NCI-H2196 treated with DMSO at 0.1 percent for 48 hours (cell line): ENCODE measurements around the gene RAB14.
"Not testable (repeated sequence)": the region's sequence is repeated elsewhere in the genome, so short reads cannot be mapped to it uniquely, and the experiment has no call there.

Experiments used
- DNase-seq: peaks from one replicate; lab custom pipeline; 2025; ENCODE audit not compliant: unreplicated experiment; lab: John Stamatoyannopoulos, UW

The RAB14 gene

DNA sequence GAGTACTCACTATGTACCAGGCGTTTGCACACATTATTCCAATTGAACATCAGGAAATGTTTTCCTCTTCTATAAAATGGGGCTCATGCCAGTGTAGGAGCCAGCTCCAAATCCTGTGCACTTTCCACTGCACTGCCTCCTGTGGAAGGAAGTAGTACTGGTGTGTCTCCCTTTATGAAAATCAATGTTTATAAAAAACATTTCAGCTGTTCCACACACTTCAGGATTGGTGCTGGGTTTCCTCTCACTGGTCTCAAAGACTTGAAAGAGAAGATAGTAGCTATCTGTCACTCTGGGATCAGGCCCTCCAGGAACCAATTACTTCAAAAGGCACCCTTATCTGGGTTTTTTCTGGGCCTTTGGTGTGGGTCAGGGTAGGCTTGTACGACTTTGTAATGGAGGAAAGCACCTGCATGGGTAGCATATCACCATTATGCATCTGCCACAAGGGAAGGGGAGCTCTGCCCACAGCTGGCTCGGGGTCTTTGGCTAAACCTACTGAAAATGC, 32.5 kb downstream of the RAB14 start:
- DNase-seq: no peak

DNA sequence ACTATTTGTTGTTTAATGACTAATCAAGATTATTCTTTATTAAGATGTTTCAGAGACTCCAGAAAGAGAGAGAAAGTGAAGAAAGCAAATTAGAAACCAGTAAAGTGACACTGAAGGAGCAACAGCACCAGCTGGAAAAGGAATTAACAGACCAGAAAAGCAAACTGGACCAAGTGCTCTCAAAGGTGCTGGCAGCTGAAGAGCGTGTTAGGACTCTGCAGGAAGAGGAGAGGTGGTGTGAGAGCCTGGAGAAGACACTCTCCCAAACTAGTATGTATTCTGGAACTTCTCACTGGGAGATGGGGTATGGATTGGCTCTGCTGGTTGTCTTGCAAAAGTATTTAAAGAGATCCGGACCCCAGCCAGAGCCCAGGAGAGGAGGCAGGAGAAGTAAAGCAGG, 33.6 kb downstream of the RAB14 start:
- no peak for DNase-seq

DNA sequence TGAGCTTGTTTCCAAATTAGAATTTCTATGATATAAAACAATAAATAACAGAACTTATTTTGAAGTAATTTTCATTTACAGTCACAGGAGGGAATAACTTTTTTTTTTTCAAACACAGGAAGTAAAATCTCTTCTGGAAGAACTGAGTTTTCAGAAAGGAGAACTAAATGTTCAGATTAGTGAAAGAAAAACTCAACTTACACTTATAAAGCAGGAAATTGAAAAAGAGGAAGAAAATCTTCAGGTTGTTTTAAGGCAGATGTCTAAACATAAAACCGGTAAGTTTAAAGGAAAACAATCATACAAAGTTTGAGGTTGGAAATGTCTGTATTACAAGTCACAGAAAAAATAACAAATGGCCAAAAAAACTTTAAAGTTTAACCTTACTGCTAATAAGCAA, 41.6 kb downstream of the RAB14 start:
- no peak for DNase-seq

- no peak for DNase-seq
These were observed 43.7 kb downstream of the RAB14 start for GRCh38 chr9:121157939-121158338.

DNA sequence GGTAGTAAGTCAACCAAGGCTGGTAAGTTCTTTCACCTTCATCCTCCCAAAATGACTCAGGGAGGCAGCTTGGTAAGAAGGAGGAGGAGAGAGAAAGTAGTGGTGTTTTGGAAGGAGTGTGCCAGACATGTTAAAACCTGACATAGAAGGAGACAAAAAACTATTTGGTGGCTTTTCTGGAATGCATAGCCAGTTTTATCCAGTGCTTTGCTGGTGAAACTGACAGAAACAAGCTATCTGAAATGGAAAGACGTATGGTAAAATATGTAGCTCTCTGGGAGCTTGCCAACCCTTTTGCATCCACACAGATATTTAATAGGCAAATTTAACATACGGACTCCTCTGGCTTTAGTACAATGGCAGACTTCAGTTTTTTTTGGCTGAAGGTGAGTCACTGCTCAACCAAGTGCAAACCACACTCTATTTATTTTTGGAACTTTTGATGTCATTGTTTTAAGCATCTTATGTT, 45.4 kb downstream of the RAB14 start:
- DNase-seq: no peak

DNA sequence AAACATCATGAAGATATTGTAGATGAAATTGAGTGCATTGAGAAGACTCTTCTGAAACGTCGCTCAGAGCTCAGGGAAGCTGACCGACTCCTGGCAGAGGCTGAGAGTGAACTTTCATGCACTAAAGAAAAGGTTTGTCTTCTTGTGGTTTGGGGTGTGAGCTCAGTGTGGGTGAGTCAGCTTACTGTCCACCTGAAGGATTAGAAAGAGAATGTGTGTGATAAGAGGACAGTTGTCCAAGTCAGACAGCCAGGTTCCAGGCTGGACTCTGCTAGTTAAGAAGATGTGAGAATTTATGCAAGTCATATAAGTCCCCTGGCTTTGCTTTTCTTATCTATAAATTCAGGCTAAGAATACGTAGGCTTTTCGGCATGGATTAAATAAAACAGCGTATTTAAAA, 46.9 kb downstream of the RAB14 start:
- DNase-seq: no peak

DNA sequence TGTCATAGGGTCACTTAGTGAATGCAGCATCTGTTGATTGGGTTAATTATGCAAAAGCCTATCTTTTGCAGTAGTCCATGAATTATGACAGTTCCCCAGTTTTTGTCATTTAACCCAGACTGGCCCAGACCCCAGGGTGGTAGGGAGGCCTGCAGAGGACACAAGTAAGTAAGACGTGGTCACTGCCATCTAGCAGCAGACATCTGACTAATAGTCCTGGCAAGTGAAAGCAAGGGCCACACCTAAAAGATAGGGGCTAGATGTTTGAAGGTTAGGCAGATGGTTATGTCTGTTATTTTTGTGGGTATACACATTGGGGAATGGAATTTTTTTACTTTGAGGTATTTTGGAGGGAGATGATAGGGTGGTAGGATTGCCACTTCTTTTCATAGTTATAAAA, 48.0 kb downstream of the RAB14 start:
- no peak for DNase-seq

GRCh38 chr9:121150188-121150587, 51.5 kb downstream of the RAB14 start:
- no peak for DNase-seq

- no peak for DNase-seq
These were observed 57.2 kb downstream of the RAB14 start for GRCh38 chr9:121144482-121144881.

GRCh38 chr9:121143771-121144170, 57.9 kb downstream of the RAB14 start:
- no peak for DNase-seq

DNA sequence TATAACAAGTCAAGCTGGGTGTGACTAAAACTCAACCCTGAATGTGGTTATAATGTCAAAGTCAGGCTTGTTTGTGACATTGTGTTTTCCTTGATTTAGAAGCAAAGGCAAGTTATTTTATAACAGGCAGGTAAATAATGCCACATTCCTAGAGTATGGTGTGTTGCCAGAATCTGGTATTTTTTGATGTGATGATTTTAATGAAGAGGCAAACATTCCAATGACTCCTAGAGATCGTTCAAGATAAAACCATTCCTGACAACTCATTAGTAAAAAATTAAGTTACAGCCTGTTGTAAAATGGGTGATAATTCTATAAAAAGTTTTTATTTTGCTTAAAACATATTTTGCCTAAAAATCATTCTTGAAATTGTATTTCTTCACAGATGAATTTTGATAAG, 60.0 kb downstream of the RAB14 start:
- no peak for DNase-seq

- no peak for DNase-seq
These were observed 60.4 kb downstream of the RAB14 start for GRCh38 chr9:121141306-121141705.

- no peak for DNase-seq
These were observed 61.5 kb downstream of the RAB14 start for GRCh38 chr9:121140162-121140561.

DNA sequence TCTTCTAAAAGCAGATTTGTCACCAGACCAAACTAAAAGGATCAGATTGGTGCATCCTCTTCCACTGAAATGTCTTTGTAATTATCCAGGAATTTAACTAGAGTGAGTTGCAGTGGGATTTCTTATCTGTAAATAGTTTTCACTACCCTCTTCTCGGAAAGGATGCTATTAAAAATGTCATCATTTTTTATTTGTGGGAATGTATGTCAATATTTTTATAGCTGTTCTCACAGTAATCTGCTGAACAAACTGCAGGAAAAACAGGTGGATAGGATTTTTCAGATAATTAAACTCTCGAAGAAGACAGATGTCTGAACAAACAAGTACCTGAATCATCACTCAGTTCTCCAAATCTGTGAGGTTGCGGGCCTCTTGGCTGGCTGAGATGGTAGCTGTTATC, 62.7 kb downstream of the RAB14 start:
- DNase-seq: no peak

- no peak for DNase-seq
These were observed 63.1 kb downstream of the RAB14 start for GRCh38 chr9:121138561-121138960.

- DNase-seq: no peak
These were observed 66.0 kb downstream of the RAB14 start for GRCh38 chr9:121135642-121136041.

GRCh38 chr9:121133104-121133816, 68.4 kb downstream of the RAB14 start:
- DNase-seq: no peak

GRCh38 chr9:121129384-121129783, 72.3 kb downstream of the RAB14 start:
- not testable (repeated sequence) for DNase-seq
